GM19395 (cell line): ENCODE data around the gene PTPN18.
A peak's percentile ranks its signal among the peaks of the same experiment; 100 is the strongest.
"Not testable (repeated sequence)": the region's sequence is repeated elsewhere in the genome, so short reads cannot be mapped to it uniquely, and the experiment has no call there.

Experiments
- ATAC-seq: cut with Tn5 transposase; IDR thresholded peaks from one replicate; pipeline ENCODE4 v1.9.1; 2021; ENCODE audit warnings: mild to moderate bottlenecking, moderate library complexity; ENCODE audit not compliant: unreplicated experiment

PTPN18 gene, protein sequence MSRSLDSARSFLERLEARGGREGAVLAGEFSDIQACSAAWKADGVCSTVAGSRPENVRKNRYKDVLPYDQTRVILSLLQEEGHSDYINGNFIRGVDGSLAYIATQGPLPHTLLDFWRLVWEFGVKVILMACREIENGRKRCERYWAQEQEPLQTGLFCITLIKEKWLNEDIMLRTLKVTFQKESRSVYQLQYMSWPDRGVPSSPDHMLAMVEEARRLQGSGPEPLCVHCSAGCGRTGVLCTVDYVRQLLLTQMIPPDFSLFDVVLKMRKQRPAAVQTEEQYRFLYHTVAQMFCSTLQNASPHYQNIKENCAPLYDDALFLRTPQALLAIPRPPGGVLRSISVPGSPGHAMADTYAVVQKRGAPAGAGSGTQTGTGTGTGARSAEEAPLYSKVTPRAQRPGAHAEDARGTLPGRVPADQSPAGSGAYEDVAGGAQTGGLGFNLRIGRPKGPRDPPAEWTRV

DNA sequence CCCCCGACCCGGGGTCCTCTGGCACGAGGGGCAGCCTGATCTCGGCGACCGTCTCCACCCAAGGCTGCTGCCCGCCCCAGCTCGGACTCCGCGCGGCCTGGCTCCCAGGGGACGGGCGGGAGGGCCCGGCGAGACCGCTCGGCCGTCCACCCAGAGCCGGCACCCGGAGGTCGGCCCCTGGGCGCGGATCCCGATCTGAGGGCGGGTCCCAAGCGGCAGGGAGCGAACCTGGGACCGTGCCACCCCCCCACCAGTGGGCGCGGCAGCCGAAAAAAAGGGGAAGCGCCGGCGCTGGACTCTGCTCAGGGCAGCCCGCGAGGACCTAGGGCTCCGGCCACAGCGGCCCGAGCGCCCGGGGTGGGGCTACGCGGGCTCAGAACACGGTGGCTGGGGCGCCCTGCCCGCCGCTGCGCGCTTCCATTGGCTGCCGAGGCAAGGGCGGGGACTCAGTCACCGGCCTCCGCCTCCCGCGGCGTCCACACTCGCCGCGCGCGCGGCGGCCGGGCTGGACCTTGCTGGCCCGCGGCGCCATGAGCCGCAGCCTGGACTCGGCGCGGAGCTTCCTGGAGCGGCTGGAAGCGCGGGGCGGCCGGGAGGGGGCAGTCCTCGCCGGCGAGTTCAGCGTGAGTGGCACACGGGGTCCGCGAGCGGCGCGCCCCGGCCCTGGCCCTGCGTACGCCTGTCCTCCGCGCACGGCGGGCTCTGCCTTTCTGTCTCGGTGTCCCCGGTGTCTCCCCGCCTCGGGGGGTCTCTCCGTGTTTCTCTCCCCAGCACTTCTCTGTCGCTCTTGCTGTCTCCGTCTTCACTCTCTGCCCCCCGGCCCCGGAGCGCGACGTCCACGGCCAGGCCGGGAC lies at the start of gene PTPN18:
Gene PTPN18 (plus strand): TSS at position 479 of the 854 bp plus-strand sequence. CDS start 52 bp downstream, at position 531.
- peak; percentile 82 for ATAC-seq

DNA sequence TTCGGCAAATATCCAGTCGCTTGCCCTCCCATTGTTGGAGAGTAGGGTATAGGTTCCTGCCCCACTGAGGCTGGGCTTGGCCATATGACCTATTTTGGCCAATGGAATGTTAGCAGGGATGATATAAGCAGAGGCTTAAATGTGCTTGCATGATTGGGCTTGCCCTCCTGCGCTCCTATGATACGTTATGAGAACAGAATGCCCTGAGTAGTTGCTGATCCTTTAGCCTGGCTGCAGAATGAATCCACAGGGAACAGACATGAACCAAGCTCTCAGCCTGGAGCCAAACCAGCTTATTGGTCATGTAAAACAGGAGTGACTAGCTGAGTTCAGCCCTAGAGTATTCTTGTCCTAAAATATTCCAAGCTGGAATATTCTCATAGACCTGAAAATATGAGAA lies 48.0 kb upstream of the PTPN18 start:
- ATAC-seq: no peak

DNA sequence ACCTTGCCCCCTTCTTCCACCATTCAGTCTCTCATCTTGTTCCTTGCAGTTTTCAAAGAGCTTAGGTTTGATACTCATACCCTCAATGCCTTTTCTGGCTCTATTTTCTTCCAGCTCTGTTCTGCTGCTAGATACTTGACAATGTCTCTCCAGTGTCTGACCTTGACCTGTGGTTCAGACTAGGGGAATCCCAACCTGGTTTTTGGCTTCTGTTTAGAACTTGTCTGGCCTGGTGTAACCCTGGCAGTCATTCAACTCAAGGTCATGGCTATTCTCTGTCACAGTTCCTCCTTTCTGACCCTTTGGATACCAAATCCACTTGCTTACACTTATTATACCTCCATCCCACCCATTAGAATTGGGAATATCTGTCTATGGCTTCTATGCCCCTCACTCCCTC lies 45.0 kb upstream of the PTPN18 start:
- no peak for ATAC-seq

DNA sequence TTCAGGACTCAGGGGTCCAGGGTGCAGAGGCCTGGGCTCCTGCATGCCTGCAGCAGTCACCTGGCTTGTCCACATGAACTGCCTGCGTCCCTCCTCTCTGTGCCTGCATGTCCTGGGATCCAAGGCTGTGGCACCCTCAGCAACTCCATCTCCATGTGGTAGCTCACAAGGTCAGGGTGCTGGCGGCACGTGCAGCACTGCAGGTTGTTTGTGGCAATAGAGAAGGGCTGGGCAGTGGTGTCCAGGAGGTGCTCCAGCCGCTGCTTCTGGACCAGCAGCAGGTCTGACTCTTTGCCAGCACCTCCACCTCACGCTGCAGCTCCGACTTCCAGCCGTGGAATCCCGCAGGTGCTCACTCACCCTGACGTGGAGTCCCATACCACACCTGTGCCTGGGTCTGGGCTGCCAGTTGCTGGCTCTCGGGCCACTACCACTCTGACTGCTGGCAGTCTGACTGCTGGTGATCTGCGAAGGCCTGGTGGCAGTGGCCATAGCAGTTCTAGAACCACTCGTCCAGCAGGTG lies 42.0 kb upstream of the PTPN18 start:
- ATAC-seq: no peak

- no peak for ATAC-seq
Measured at GRCh38 chr2:130314377-130314776, 41.5 kb upstream of the PTPN18 start.

DNA sequence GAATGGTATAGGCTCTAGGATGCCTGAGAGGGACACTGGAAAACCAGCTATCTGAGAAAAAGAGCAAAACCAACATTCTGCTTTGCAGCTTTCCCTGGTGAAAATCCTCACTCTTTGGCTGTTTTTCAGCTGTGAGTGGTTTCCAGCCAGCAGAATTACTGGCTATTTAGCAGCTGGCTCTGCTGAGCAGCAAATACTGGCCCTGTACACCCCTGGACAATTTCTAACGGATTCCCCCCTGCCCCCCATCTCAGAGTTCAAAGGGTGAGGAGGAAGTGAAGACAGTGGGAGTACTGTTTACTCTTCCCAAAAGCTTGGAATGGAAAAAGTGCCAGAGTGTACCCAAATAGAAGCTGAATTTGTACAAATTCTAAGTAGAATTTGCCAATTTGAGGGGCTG lies 39.3 kb upstream of the PTPN18 start:
- no peak for ATAC-seq

- no peak for ATAC-seq
Measured at GRCh38 chr2:130318906-130319305, 37.0 kb upstream of the PTPN18 start.

DNA sequence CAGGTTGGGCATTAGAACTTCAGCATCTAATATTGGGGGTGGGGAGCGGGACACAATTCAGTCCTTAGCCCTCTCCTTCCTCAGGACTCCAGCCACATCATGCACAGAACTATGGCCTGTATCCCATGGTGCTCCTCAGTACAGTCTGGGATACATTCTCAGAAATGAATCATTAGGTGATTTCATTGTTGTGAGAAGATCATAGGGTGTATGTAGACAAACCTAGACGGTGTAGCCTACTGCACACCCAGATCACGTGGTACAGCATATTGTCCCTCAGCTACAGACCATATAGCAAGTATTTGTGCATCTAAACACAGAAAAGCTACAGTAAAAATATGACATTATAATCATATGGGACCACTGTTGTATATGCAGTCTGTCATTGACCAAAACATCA lies 36.3 kb upstream of the PTPN18 start:
- no peak for ATAC-seq

DNA sequence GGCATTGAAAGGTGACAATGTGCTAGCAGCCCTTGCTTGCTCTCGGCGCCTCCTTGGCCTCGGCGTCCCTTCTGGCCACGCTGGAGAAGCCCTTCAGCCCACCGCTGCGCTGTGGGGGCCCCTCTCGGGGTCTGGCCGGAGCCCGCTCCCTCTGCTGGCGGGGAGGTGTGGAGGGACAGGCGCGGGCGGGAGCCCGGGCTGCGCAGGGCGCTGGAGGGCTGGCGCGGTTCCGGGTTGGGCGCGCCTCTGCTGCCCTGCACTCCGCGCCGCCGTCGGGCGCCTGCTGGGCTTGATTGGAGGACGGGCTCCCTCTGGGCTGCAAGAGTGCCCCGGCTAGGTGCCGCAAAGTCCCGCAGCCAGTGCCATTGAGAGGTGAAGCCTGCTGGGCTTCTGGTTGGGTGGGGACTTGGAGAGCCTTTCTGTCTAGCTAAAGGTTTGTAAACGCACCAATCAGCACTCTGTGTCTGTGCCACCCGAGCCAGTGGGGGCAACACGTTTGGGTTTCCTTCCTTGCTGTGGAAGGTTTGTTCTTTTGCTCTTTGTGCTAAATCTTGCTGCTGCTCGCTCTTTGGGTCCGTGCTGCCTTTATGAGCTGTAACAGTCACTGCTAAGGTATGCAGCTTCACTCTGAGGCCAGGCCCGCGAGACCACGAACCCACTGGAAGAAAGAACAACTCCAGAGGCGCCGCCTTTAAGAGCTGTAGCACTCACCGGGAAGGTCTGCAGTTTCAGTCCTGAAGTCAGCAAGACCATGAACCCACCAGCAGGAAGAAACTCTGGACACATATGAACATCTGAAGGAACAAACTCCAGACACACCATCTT lies 27.9 kb upstream of the PTPN18 start:
- no peak for ATAC-seq

DNA sequence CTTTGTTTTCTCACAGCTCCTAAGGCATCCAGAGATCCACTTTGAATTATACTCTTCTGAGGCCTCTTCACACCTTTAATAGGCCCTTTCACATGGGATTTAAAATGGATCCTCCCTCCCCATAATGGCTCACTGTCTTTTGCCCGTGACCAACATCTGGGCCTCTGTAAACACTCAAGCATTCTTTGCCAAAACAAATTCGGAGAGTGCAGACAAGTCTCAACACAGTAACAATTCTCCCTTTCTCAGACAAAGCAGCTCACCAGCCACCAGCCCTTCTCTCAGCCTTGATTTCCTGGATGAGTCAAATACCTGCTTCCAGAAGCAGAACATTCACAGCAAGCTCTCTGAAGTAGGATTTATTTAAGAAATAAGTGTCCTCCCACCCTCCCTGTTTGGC lies 27.1 kb upstream of the PTPN18 start:
- ATAC-seq: no peak

GRCh38 chr2:130332271-130333073 lies 23.4 kb upstream of the PTPN18 start:
- peak; percentile 92 for ATAC-seq

DNA sequence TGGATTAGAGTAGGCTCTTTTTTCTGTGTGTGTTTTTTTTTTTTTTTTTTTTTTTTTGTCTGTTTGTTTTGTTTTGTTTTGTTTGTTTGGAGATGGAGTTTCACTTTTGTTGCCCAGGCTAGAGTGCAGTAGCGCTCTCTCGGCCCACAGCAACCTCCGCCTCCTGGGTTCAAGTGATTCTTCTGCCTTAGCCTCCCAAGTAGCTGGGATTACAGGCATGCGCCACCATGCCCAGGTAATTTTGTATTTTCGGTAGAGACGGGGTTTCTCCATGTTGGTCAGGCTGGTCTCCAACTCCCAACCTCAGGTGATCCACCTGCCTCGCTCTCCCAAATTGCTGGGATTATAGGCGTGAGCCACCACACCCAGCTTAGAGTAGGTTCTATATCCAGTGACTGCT lies 22.6 kb upstream of the PTPN18 start:
- ATAC-seq: not testable (repeated sequence)

- no peak for ATAC-seq
Measured at GRCh38 chr2:130334026-130334425, 21.8 kb upstream of the PTPN18 start.

- no peak for ATAC-seq
Measured at GRCh38 chr2:130335226-130335625, 20.6 kb upstream of the PTPN18 start.

DNA sequence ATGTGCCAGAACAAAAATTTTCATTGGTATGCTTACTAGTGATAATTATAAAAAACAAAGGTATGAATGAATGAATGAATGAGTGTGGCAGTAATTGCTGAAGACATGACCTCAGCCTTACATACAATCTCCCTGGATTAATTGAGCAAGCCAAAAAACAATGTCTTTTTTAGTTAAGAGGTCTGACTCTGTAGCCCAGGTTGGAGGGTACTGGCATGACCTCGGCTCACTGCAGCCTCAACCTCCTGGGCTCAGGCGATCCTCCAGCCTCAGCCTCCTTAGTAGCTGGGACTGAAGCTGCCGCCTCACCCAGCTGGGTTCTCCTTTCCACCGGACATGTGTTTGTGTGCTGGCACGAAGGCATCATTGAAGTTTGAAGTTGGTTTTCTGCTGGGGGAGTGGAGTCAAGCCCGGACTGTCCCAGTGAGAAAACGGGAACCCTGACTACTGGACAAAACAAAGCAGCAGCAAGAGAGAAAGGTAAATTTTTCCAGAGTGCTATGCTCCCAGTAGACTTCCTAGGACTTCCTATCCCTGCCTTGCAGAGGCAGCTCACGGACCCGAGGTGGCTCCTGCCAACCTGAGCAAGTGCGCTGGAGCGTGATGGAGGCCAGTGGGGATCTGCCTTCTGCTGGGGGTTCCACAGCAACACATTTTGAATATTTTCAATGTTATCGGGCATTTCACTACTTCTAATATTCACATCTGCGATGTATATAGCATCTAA lies 19.5 kb upstream of the PTPN18 start:
- ATAC-seq: no peak

DNA sequence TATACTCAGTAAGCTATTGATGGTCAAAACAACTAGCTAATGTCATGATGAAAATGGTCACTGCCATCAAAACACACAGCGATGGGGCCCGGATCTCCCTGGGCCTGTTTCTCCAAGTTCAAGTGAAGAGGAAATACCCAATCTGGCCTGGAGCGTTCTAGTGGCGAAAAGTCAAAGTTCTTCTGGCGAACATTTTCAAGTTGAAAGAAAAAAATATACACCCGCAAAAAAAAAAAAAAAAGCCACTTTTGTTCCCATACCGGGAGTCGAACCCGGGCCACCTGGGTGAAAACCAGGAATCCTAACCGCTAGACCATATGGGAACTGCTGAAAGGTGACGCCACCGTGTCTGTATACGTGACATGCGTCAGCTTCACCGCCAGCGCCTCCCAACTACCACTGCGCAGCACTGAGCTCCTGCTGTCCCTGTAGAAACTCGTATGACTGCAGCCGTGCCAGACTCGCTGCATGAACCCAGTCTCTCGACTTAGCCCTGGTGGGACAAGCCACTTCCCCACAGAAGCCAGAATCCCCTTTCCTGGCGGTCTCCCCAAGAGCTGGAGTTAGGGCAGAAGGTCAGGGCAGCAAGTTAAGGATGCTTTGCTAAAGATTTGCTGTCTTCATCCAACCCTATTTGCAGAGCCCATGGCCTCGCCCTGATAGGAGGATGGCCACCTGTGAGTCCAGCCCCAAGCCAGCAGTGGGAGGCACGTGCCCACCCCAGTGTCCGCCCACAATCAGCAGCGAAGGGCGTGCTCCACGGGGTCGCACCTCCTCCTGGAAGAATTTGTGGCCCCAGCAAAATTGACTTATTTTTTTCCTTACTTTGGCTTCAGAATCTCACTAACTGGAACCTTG lies 18.8 kb upstream of the PTPN18 start:
- no peak for ATAC-seq

GRCh38 chr2:130337735-130338325 lies 18.0 kb upstream of the PTPN18 start:
- ATAC-seq: no peak

GRCh38 chr2:130338793-130339345 lies 17.0 kb upstream of the PTPN18 start:
- ATAC-seq: no peak
